Astrocyte of the spinal cord (primary cell): ENCODE data around the gene ADGRF5.

Experiments used
- DNase-seq: peaks from one replicate; pipeline ENCODE4 v3.0.0; 2011; ENCODE audit warnings: low read depth, low spot score
- H3K4me3 ChIP-seq: 2 replicates; pipeline ENCODE4 v1.5.1; 2011; ENCODE audit warnings: low read depth, mild to moderate bottlenecking, low read length, moderate library complexity
- CTCF ChIP-seq: IDR thresholded peaks from 2 replicates; pipeline ENCODE4 v1.5.1; 2012; ENCODE audit warnings: low read depth, mild to moderate bottlenecking, low read length, inconsistent platforms
- in situ Hi-C: cut with HindIII; loops from 2 replicates; pipeline ENCODE4 v1.10.0; 2017; ENCODE audit warnings: low sequenced_read_pairs

Gene ADGRF5

GRCh38 chr6:46948699-46949098 is 27.0 kb upstream of the ADGRF5 start:
- H3K4me3 ChIP-seq = no peak overlapping the region
- in situ Hi-C loops = no loop called here
- no peak for TF ChIP-seq CTCF
- no peak for DNase-seq

- in situ Hi-C loops = no loop called here
- DNase-seq = no peak
- no peak overlapping the region for H3K4me3 ChIP-seq
- TF ChIP-seq CTCF = no peak
These were observed 25.8 kb upstream of the ADGRF5 start for GRCh38 chr6:46947497-46947896.

- no peak overlapping the region for H3K4me3 ChIP-seq
- TF ChIP-seq CTCF = no peak
- DNase-seq = no peak
- in situ Hi-C loops = no loop called here
These were observed 18.9 kb upstream of the ADGRF5 start for GRCh38 chr6:46940433-46941226.

GRCh38 chr6:46937642-46938041 is 15.9 kb upstream of the ADGRF5 start:
- H3K4me3 ChIP-seq = no peak overlapping the region
- in situ Hi-C loops = no loop called here
- no peak for TF ChIP-seq CTCF
- DNase-seq = no peak

GRCh38 chr6:46935687-46936086 is 13.9 kb upstream of the ADGRF5 start:
- in situ Hi-C loops = no loop called here
- no peak for DNase-seq
- no peak for TF ChIP-seq CTCF
- no peak overlapping the region for H3K4me3 ChIP-seq

- H3K4me3 ChIP-seq = no peak overlapping the region
- no peak for TF ChIP-seq CTCF
- DNase-seq = no peak
- in situ Hi-C loops = no loop called here
These were observed 12.0 kb upstream of the ADGRF5 start for GRCh38 chr6:46933751-46934150.
